Hindlimb muscle (tissue), 1 donor: ENCODE results near the gene GAB4. TPM values are rescaled to one million over a fixed set of nuclear protein-coding genes. Genes with fewer than 3 reads are reported as not detected.

Experiments used
- DNase-seq: peaks from one replicate; pipeline ENCODE4 v3.0.0-alpha.2; 2013
- polyA plus RNA-seq: library from polyadenylated mRNA; unstranded; fragments of 120-200 nt; gene quantifications from one replicate; pipeline ENCODE4 v1.2.1, GENCODE V29; 2013; ENCODE audit not compliant: insufficient read length

Gene GAB4
- polyA plus RNA-seq, 1 donor, result not detected

DNA sequence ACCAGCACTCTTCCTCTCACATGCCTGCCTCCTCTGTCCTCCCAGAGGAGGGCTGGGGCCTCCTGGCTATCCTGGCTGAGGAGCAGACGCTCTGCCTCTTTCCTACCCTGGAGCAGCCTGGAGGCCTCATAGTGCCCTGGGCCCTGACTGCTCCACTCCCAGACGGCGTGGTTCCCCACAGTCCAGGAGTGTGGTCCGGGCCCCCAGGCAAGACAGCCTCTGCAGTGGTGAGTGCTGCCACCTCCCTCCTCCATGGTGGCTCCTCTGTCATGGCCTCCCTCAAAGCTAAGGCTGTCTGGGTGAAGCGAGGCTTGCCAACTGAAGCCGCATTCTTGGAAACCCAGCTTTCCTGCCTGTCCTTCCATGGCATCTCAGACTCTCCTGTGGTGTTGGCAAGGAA lies 19.8 kb downstream of the GAB4 start:
- no peak for DNase-seq

DNA sequence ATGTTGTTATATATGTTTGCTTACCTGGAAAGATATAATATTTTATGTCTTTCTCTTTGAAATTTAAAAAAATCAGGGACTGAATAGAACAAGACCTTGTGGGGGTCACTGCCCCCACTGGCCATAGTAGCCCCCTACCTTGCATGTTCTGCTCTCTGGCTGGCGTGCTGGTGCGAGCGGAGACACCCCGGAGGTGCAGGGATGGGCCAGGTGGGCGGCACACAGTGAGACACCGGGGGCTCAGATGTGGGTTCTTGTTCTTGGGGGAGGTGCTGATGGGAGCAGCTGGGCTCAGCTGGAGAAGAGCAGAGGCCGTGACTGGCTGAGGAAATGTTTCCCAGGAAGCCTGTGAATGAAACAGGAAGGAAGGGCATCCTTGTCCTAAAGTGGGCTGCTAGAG lies 20.2 kb downstream of the GAB4 start:
- no peak for DNase-seq

DNA sequence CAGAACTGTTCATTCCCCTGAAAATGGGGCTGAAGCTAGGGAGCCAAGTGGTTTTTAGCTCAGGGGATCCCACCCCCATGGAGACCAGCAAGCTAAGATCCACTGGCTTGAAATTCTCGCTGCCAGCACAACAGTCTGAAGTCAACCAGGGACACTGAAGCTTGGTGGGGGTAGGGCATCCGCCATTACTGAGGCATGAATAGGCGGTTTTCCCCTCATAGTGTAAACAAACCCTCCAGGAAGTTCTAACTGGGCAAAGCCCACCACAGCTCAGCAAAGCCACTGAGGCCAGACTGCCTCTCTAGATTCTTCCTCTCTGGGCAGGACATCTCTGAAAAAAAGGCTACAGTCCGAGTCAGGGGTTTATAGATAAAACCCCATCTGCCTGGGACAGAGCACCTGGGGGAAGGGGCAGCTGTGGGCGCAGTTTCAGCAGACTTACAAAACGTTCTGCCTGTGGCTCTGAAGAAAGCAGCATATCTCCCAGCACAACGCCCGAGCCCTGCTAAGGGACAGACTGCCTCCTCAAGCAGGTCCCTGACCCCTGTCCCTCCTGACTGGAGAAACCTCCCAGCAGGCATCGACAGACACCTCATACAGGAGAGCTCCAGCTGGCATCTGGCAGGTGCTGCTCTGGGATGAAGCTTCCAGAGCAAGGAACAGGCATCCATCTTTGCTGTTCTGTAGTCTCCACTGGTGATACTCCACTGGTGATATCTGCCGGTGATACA lies 32.7 kb downstream of the GAB4 start:
- DNase-seq, result no peak

DNA sequence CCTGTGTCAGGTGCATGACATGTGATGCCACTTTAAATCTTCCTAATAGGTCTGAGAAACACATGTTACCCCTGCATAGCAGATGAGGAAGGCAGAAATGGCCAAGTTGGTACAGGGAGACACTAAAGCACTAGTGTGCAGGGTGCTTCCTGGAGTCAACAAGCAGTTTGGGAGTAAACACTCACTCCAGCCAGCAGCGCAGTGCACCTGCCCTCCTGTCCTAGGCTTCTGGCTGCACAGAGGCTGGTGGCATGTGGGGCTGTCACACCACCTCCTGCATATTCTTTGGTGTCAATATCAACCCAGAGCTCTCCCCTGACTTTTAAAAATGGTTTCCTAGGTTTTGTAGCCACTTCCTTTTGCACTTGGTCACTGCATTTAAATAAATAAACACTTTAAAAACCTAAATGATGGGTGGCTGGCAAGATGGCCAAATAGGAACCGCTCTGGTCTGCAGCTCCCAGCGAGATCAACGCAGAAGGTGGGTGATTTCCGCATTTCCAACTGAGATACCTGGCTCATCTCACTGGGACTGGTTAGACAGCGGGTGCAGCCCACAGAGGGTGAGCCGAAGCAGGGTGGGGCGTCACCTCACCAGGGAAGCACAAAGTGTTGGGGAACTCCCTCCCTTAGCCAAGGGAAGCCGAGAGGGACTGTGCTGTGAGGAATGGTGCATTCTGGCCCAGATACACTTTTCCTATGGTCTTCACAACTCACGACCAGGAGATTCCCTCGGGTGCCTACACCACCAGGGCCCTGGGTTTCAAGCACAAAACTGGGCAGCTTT lies 33.5 kb downstream of the GAB4 start:
- DNase-seq, result no peak

DNA sequence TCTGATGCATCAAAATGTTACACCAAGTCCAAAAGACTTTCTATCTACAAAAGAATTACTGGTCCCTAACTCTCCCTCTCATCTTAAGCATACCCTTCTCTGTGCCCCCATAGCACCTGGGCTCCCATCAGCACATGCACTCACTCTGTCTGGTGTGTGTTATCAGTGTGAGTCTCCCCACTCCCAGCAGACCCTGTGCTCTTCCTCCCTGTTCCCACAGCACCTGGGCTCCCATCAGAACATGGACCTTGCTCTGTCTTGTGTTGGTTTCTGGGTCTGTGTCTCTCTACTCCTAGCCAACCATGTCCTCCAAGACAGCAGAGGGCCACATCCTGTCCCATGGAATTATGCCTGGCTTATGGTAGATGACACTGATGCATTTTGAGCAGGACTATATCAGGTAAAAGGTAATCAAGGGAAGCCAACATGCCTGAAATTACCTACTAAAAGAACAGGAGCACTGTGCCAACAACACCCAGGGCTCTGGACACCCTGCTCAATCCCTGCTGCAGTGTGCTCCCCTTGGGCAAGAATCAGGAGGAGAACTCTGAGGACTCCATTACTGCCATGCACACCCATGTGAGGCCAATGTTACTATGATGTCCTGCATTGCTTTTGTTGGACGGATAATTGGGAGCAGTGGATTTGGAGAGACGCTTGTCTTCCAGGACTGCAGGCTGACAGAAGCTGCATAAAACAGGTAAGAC lies 34.3 kb downstream of the GAB4 start:
- DNase-seq, result no peak

DNA sequence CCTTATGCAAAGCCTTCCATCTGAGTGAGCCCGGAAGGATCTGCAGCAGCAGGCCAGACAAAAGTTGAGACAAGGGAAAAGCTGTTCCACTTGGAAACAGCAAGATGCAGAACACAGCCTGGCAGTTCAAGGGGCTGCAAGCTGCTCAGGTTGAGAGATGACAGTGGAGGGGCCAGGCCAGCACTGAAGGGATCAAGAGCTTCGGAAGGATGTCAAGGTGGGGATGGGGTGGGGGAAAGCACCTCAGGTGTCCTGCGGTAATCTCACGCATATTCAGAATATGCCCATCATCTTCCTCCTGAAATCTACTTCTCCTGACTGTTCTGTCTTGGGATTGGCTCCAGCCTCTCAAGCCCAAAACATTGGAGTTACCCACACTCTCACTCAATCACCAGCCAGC lies 35.7 kb downstream of the GAB4 start:
- no peak for DNase-seq

DNA sequence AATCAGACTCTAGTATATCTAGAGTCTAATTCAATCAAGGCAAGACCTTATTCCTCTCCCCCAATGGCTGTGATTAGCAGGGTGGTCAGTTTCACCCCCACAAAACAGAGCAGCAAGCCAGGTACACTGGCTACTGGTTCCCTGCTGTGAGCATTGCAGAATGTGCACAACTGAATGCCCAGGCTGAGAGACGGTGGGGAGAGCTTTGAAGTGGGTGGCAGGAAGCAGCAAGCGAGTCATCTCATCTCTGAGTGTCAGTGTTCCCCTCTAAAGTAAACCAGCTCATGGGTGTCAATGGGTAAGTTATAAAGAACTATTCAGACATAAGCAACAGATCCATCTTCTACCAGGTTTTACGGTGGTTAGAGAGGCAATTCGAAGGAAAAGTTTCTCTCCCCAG lies 37.6 kb downstream of the GAB4 start:
- DNase-seq, result no peak

DNA sequence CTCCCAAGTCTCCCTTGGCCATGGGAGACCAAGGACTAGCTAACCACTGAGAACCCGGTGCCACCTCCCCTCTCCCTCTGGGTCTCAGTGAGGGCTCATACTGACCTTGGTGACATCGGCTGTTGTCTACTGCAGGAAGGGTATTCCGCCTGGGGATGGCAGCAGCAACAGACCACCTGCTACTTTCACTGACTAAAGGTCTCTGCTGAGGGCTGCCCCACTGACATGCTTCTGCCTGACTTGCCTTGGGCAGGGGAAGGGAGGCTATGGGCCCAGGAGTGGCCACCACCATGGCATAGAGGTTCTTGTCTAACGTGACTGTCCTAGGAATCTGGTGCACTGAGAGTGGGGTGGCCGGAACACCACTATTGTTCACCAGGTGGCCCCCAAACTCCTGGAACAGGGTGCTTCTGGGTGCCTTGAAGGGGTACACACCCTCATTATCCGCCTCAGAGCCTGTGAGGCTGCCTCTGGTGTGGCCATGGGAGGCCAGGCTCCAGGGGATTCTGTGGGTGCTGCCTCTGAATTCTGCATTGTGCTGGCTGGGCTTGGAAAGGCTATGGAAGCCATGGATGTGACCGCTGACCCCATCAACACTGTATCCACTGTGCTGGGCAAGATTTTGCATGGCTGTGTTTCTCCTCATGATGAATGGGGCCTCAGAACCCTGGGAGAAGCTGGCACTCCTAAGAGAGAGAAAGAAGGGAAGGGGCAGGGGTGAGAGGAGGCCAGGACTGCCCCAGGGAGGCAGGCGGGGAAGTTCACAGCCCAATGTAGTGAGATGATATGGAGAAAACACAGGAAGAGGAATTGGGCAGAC lies 38.3 kb downstream of the GAB4 start:
- DNase-seq, result no peak

DNA sequence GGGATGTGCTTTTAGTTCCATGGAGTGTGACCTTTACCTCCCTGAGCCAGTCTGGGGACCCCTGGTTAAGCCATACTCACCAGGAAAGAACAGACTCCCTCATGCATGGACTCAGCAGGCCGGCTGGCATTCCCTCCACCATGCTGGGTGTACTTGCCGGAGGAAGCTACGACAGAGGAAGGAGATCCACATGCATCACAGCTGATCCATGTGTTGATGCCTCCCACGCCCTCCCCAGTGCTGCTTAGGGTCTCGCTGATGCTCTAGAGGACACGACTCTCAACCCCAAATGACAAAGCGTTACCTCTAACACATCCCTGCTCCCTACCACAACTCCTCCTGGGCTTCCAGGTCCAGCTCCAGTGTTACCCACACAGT lies 39.8 kb downstream of the GAB4 start:
- DNase-seq, result no peak

DNA sequence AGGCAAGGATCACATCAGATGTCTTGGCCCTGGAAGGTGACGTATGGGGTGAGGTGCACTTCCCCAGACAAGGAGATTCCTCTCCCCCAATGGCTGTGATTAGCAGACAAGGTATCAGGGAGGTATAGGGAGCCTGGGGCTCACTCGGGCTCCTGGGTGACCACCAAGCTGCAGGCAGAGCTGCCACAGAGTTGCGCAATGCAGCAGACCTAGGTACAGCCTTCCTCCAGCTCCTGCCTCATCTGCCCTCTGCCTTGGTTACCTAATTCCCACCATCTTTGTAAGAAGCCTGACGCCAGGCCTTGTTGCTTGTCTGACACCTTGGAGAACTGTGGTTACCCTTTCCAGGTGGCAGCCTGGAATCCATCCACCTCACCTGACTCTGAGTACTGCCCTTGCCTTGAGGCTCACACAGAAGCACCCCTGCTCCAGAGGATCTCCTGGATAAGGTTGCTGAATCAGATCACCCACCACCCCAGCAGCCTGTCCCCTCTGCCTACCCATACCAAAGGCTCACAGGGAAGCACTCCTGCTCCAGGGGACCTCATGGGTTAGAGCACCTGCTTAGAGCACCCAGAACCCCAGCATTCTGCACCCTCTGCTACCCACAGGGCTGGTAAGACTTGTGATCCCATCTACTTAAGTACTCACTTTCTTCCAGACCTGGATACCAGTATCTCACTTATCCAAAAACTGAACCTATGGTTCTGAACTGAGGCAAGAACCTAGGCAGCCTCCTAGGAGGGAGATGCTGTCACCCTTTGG lies 40.4 kb downstream of the GAB4 start:
- no peak for DNase-seq

DNA sequence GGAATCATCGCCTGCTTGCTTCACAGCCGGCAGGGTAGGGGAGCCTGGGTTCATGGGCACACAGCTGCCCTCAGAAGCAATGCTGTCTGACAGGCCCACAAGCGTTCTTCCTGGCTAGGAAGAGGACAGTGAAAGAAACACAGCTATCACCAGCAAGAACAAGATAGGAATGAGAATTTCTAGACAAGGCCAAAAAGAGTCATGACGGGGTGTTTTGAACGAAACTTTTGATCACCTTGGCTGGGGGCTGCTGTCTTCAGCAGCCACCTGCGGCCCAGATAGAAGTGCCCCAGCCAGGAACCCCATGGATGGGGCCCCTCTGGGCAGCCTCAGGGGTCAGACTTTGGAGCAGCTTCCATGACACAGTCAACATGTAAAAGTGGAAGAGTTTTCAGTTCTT lies 41.8 kb downstream of the GAB4 start:
- no peak for DNase-seq

DNA sequence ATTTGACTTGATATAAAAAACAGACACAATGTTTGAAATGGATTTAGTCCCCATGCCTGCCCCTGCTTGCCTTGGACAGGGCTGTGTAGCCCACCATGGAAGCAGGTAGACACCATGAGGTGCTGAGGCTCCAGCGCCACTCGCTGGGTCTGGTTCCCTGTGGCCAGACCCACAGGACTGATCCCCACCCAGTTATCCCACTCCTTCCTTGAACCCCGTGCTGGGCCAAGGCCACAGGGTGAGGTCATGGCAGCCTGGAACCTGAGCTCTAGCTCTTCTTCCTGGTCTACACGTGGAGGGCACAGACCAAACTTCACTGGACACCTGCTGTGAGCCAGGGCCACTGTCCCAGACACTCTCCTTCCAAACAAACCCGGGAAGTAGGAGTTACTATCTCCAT lies 42.5 kb downstream of the GAB4 start:
- no peak for DNase-seq

DNA sequence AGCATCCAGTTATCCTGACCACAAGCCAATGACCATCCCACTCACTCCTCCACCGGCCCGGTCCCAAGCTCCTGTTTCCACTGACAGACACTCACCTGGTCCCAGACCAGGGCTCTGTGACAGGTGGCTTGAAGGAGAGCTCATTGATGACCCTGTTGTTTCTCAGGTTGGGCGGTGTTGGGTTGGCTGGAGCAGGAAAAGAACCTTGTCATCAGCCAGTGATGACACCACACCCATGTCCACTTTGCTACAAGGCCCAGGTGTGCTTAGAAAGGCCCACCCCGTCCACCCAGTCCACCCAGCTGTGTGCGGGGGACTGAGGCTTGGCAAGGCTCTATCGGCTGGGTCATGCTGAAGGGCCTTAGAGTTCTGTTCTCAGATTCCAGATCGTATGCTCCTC lies 42.9 kb downstream of the GAB4 start:
- no peak for DNase-seq

DNA sequence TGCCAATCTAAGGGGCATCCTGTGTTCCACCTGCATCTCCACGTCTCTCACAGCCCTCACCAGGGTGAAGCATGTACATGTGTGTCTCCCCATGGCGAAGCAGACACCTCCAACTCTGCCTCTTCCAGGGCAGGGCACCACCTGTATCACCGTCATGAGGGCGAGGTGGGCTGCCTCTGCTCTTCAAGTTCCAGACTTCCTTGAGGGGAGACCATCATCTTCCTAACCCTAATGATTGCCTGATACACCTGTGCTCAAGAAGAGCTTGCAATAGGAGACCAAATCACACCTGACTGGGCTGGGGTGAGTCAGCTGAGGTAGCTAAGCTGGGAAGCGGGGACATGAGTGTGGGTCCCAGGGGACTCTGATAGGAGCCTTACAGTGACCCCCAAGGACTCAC lies 43.7 kb downstream of the GAB4 start:
- no peak for DNase-seq

DNA sequence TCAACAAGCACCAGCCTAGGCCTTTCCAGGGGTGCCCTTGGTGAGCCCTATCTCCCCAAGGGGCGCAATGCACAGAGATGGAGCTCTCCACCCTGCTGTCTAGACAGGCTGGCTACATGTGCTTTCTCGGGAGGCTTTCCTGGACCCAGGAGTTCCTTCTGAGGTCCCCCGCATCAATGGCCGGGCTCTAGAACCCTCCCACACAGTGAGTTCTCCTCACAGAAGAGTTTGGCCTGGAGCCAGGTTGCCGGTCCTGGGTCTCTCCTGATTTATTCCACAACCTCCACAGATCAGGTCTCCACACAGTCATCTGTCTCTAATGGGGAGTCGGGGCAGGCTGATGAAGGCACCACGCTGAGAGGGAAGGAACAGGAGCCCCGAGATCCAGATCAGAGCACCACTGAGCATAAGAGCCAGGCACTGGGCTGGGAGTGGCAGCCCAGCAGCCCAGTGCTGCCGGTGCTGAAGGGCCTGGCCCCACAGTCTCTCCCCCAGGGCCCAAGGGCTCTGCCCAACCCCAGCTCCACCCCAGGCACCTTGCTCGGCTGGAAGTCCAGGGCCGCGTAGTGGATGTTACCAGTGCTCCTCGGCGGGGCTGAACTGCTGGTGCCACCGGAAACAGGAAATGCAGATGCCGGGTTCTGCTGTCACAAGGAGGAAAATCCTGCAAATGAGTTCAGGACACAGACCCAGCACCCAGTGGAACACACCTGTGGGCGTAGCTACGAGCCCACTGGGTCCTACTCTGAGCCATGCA lies 44.7 kb downstream of the GAB4 start:
- no peak for DNase-seq

DNA sequence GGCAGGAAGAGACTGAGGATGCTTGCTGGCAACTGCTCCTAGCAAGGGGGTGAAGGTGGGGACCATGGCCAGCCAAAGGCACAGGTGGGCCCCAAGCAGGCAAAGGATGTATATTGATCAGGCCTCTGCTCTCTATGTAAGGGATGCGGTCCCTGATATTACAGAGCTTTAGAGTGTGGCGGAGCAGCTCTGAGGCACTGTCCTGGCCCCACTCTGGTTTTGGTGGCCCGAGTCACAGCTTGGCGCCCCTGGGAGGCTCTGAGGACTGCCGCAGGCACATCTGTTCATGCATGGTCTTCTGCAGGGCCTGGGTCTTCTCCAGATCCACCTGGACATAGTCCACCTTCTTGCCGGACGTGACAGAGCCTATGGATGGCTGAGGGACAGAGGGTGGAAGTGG lies 45.5 kb downstream of the GAB4 start:
- no peak for DNase-seq

DNA sequence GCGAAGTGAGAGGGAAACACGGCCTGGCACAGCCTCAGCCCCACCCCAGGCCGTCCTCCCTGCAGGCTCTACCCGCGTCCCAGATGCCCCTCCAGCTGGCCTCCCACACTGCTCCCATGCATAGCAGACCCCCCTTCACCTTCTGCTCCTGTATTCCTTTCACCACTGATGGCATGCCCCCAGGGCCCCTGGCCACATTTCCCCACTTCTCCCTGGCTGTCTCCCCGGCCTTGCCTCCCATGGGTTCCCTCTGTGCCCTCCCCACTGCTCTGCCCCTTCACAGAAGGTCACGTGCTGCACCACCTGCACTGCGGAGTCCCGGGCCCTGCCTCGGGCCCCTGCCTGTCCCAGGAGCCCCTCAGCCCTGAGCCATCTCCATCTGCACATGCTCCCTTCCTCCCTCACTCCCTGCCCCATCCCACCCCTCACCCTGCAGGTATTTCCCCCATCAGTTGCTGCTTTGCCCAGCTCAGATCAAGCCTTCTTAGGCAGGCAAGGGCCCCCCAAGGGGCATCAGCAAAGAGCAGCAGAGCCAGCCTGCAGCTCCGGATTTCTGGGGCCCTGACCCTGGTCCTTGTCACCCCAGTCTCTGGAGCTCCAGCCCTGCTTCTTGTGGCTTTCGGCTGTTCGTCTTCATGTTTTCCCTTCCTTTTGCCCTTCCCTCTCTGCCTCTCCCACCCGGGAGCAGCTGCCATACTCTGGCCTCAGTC lies 46.4 kb downstream of the GAB4 start:
- DNase-seq, result no peak

DNA sequence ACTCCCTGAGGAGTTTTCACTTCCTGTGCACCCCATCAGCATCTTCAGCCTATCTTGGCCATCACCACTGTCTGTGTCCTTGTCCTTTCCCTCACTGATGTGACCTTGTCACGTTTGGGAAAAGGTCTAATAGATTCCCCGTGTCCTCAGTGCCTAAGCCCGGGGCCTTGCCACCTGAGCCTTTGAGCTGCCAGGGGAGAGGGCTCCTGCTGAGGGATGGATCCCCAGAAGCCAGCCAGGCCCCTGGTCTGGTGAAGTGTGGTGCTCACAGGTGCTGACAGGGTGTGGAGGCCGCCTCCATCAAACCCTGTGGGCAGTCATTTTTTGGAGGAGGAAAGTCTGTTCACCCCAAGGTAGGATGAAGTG lies 47.2 kb downstream of the GAB4 start:
- no peak for DNase-seq

DNA sequence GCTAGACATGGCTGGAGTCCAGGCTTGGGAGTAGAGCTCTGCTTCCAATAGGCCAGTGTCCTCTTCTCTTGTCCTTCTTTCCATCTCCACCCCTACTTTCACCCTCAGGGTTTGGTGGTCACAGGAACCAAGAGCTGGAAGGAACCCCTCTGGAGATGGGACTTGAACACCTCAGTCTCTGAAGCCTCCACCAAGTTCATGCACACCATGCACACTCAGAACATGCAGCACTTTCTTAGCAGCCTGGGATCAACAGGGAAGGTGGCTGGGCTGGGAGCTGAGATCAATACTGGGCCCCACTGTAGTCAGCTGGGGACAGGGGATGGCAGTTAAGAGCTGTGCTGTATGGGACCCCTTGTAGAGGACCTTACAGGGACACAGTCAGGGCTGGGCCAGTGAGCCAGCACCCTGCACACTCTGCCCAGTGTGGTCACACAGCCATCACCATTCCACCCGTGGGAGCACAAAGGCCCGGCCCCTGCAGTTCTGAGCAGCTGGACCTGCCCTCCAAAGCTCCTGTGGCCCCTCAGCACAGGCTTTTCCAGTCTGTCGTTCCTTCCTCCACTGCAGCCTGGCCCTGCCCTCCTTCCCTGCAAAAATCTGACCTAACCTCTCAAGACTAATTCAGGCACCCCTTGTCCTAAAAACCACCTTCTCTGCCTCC lies 47.7 kb downstream of the GAB4 start:
- no peak for DNase-seq

DNA sequence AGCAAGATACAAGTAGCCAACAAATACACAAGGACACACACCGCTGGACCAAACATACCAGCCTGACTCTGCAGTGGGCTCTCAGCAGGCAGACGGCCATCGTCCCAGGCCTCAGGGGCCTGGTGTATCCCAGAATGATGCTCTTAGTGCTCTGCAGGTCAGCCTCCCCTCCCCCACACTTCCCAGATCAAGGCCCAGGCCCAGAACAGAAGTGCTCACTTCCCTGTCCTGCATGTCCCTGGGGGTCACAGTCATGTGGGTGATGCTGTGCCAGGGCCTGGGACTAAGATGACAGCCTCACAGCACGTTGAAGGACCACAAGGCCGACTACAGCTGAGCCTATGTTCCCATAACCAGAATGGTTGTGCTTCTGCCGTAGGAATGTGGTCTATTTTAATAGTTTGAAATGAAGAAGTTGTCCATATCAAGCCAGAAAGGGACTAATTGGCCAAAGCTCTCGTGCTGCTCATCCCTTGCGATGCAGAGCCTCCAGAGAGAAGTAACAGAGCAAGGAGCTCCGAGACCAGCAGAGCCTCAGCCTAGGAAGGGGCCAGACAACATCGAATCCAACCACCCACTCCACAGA lies 48.6 kb downstream of the GAB4 start:
- DNase-seq, result no peak
